WI38 (cell line): ENCODE measurements around the gene SMC4.

Experiments
- H3K4me3 ChIP-seq: 2 replicates; pipeline ENCODE4 v1.5.1; 2011; ENCODE audit warnings: low read depth, mild to moderate bottlenecking, control low read depth, low read length
- TF ChIP-seq, protein P1 (sequence below): IDR thresholded peaks from 2 replicates; pipeline ENCODE4 v1.5.1; 2012; ENCODE audit warnings: low read depth, mild to moderate bottlenecking, control low read depth, low read length

The SMC4 gene

DNA sequence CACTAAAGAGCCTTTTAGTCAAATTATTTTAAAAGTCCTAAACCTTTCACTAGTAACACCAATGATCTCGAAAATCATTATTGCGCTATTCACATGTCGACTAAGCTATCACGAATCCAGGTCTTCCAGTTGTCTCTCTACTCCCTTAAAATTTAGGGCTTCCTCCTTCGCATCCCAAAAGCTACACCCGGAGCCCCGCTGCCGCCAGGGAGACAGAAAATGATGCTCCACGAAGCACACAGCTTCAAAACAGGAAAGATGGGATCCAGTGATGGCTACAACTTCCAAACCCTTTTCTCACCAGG, 678 bp upstream of the SMC4 start:
- TF ChIP-seq, protein P1, sequence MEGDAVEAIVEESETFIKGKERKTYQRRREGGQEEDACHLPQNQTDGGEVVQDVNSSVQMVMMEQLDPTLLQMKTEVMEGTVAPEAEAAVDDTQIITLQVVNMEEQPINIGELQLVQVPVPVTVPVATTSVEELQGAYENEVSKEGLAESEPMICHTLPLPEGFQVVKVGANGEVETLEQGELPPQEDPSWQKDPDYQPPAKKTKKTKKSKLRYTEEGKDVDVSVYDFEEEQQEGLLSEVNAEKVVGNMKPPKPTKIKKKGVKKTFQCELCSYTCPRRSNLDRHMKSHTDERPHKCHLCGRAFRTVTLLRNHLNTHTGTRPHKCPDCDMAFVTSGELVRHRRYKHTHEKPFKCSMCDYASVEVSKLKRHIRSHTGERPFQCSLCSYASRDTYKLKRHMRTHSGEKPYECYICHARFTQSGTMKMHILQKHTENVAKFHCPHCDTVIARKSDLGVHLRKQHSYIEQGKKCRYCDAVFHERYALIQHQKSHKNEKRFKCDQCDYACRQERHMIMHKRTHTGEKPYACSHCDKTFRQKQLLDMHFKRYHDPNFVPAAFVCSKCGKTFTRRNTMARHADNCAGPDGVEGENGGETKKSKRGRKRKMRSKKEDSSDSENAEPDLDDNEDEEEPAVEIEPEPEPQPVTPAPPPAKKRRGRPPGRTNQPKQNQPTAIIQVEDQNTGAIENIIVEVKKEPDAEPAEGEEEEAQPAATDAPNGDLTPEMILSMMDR: no peak

DNA sequence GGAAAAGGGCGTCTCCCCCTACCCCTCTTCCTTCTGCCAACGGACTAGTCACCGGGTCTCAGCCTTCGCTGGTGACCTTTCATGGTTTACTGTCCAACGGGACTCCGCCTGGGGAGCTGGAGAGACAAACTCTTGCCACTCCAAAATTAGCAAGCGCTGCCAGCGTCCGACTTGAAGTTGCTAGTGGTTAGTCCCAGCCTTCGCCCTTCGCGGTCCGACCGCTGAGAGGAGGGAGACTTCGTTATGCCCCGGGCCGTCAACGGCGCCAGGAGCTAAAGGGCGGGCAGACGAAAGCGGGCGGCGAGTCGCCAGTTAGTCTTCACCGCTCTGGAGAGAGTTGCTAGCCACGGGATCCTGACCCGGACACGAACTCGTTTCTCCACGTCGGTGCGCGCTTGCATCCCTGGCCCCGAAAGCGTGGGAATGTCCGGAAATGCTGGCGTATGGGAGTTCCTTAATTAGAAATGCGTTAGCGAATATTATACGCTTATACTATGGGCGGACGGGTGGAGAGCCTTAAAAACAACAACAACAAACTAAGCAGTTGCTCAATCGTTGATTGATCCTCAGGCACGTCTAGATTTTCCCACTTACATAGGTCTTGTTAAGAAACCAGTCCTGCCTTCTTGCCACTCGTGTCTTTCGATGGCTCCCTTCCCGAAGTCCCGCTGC, 716 bp downstream of the SMC4 start:
- TF ChIP-seq, protein P1: no peak
- H3K4me3 ChIP-seq: peak overlapping the region; percentile 83

More for the DNA sequence above, 678 bp upstream of the SMC4 start:
- peak overlapping the region; percentile 83 for H3K4me3 ChIP-seq

DNA sequence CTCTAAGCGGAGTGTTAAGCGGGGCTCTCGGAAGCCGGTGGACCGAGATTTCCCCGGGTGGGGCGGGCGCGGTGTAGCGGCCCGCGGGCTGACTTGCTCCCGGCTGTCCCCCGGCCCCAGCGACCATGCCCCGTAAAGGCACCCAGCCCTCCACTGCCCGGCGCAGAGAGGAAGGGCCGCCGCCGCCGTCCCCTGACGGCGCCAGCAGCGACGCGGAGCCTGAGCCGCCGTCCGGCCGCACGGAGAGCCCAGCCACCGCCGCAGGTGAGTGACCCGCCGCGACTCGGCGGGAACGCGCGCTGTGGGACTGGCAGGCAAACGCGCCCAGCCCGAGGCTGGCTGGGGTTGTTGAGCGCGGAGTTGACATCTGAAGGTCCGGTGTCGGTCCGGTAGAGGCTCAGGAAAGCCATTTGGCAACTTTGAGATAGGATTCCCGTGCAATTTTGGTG, 1.3 kb downstream of the SMC4 start:
- TF ChIP-seq, protein P1: no peak
- H3K4me3 ChIP-seq: peak overlapping the region; percentile 83

DNA sequence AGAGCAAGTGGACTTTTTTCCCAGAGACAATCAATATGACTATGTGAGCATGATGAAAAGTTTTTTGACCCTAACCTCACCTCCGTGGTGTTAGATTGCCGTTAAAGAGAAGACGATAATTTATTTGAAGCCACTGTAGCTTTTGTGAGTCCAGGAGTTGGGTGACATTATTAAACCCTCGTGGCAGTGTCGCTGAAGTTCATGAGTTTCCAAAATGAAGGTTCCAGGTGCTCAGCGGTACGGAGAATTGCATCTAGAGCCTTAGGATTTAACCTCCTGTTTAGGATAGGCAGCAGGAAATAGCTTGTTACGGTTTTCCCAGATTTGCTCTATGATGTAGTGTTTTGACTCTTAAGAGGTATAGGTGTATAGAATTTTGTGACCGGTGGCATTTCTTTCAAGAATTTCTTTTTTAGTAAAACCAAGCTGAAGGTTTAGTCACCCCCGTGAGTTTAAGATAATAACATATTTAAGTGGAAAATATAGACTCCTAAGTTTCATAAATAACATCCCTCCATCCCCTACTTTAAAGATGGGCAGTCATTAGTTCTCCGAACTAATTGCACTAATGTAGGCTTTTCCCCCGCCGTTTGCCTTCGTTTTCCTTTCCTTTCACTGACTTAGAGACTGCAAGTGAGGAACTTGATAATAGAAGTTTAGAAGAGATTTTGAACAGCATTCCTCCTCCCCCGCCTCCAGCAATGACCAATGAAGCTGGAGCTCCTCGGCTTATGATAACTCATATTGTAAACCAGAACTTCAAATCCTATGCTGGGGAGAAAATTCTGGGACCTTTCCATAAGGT, 2.0 kb downstream of the SMC4 start:
- TF ChIP-seq, protein P1: no peak
- H3K4me3 ChIP-seq: peak overlapping the region; percentile 83

DNA sequence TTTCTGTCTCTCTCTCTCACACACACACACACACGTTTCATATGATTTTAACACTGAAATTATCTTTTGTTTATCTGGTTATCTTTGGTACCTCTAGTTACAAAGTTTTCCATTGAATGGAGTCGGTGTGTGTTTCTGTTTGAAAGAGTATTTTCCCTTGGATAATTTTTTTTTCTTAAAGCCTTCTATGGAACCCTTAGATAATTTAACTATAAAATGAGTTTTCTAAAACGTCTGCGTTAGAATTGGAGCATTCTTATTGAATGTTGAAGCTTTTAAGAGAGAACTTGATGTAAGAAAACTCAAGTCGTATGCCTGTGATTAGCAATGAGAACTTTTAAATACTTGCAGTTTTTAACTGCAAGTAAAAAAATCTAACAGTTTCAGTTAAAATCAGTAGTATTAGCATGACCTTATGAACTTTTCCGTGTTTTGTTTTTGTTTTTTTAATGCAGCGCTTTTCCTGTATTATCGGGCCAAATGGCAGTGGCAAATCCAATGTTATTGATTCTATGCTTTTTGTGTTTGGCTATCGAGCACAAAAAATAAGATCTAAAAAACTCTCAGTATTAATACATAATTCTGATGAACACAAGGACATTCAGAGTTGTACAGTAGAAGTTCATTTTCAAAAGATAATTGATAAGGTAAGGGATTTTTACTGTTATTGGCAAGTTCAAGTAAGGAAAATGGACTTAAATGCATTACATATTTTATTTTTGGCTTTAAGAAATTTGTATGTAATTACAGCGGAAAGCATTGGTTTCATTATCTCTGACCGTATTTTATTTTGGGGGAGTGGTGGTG, 3.0 kb downstream of the SMC4 start:
- peak overlapping the region; percentile 83 for H3K4me3 ChIP-seq
- TF ChIP-seq, protein P1: no peak

DNA sequence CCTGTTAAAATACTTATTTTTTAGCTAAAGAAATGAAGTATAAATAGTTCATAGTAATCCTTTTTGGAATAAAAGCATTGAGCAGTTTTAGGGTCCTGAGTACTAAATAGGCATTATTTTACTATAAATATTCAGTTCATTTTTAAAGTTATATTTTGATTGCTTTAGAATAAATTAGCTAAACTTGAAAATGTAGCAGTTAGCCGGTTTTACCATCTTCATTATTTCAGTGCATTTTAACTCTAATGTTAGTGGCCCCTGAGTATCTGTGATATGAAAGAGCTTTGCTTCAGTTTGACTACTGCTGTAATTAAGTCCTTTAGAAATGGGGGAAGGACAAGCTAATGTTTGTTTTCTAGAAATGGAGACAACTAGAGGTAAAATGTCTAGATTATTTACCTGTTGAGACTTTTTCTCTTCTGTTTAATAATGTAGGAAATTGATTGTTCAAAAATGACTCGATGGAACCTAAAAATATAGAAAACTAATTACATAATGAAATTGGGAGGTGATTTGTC, 3.6 kb downstream of the SMC4 start:
- TF ChIP-seq, protein P1: no peak
- H3K4me3 ChIP-seq: peak overlapping the region; percentile 83
